ENCODE results near the gene GABRD. TPM values are rescaled to one million over a fixed set of nuclear protein-coding genes. Genes with fewer than 3 reads are reported as not detected.

GABRD gene
- total and polyA plus RNA-seq, 2 of the 13 experiments (the other 11 are each of a cell fraction or from before 2014, with no cell fraction given): not detected

DNA sequence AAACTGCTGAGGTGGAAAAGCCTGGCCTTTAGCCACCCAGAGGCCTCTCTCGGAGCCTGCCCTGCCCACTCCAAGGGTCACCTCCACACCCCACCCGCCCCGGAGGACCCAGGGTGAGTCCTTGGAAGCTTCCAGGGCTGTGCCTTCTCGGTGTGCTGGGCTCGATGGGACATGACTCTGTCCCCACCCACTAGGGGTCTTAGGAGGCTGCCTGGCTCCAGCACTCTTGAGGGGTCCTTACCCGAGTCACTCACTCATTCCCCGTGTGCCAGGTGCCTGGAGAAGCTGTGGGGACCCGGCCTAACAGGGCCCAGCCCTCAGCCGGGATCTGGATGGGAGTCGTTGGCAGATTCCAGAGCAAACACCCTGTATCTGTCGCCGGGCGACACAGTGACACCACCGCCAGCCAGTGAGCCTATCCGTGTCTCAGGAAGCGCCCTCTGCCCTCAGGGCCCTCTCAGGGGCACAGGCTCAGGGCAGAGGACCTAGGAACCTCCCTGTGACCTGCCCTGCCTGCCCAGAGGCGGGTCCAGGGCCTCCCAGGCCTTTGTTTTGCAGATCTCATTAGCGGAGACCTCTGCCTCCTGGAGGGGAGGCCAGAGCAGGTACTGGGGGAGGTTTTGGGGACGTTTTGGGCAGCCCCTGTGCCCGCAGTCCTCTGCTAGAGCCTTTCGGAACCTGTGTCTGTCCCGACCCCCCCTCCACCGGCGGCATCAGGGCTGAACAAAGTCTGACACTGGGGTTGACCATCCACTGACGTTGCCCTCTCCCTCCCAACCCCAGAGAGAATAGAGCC lies 28.0 kb downstream of the GABRD start (continued):
- TF ChIP-seq, protein P1, sequence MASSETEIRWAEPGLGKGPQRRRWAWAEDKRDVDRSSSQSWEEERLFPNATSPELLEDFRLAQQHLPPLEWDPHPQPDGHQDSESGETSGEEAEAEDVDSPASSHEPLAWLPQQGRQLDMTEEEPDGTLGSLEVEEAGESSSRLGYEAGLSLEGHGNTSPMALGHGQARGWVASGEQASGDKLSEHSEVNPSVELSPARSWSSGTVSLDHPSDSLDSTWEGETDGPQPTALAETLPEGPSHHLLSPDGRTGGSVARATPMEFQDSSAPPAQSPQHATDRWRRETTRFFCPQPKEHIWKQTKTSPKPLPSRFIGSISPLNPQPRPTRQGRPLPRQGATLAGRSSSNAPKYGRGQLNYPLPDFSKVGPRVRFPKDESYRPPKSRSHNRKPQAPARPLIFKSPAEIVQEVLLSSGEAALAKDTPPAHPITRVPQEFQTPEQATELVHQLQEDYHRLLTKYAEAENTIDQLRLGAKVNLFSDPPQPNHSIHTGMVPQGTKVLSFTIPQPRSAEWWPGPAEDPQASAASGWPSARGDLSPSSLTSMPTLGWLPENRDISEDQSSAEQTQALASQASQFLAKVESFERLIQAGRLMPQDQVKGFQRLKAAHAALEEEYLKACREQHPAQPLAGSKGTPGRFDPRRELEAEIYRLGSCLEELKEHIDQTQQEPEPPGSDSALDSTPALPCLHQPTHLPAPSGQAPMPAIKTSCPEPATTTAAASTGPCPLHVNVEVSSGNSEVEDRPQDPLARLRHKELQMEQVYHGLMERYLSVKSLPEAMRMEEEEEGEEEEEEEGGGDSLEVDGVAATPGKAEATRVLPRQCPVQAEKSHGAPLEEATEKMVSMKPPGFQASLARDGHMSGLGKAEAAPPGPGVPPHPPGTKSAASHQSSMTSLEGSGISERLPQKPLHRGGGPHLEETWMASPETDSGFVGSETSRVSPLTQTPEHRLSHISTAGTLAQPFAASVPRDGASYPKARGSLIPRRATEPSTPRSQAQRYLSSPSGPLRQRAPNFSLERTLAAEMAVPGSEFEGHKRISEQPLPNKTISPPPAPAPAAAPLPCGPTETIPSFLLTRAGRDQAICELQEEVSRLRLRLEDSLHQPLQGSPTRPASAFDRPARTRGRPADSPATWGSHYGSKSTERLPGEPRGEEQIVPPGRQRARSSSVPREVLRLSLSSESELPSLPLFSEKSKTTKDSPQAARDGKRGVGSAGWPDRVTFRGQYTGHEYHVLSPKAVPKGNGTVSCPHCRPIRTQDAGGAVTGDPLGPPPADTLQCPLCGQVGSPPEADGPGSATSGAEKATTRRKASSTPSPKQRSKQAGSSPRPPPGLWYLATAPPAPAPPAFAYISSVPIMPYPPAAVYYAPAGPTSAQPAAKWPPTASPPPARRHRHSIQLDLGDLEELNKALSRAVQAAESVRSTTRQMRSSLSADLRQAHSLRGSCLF (CRISPR knock-in tag; IDR thresholded peaks at IDR 0.05; ENCODE audit: borderline replicate concordance): no peak
- TF ChIP-seq ZNF260 (CRISPR knock-in tag; IDR thresholded peaks at IDR 0.05; ENCODE audit: borderline replicate concordance, low read depth) (no peak), DPF2 (CRISPR knock-in tag; IDR thresholded peaks at IDR 0.05; ENCODE audit: borderline replicate concordance, low read depth) (peak; percentile 30; the same call in 1 of the 2 replicates), ZSCAN29 (CRISPR knock-in tag; conservative IDR thresholded peaks at IDR 0.05) (no peak; the same call in 1 of the 2 replicates), NFYC (CRISPR knock-in tag; IDR thresholded peaks at IDR 0.05) (peak; percentile 28; the same call in 1 of the 2 replicates), DR1 (CRISPR knock-in tag; IDR thresholded peaks at IDR 0.05) (0 out of 2 replicates have a peak, but pooled peaks have one; percentile 33), CEBPG (CRISPR knock-in tag; IDR thresholded peaks at IDR 0.05) (no peak), ZNF782 (CRISPR knock-in tag; IDR thresholded peaks at IDR 0.05; ENCODE audit: borderline replicate concordance) (no peak), ZNF775 (CRISPR knock-in tag; IDR thresholded peaks at IDR 0.05; ENCODE audit: borderline replicate concordance) (no peak), ISL2 (CRISPR knock-in tag; IDR thresholded peaks at IDR 0.05) (no peak), NCOA1 (CRISPR knock-in tag; IDR thresholded peaks at IDR 0.05) (no peak), FOXK1 (CRISPR knock-in tag; IDR thresholded peaks at IDR 0.05; ENCODE audit: borderline replicate concordance, low read depth) (no peak), RBAK (CRISPR knock-in tag; IDR thresholded peaks at IDR 0.05) (no peak), ZNF629 (CRISPR knock-in tag; conservative IDR thresholded peaks at IDR 0.05) (0 out of 2 replicates have a peak, but pooled peaks have one; percentile 10), TBX2 (CRISPR knock-in tag; IDR thresholded peaks at IDR 0.05; ENCODE audit: borderline replicate concordance) (peak; percentile 50; the same call in 1 of the 2 replicates), KDM6A (CRISPR knock-in tag; IDR thresholded peaks at IDR 0.05; ENCODE audit: low read depth) (peak; percentile 32; the same call in 1 of the 2 replicates), SMAD9 (CRISPR knock-in tag; IDR thresholded peaks at IDR 0.05) (no peak), KDM5B (CRISPR knock-in tag; IDR thresholded peaks at IDR 0.05; ENCODE audit: borderline replicate concordance) (no peak), TAF1 (CRISPR knock-in tag; IDR thresholded peaks at IDR 0.05) (peak; percentile 39)
- TF ChIP-seq, protein P2, sequence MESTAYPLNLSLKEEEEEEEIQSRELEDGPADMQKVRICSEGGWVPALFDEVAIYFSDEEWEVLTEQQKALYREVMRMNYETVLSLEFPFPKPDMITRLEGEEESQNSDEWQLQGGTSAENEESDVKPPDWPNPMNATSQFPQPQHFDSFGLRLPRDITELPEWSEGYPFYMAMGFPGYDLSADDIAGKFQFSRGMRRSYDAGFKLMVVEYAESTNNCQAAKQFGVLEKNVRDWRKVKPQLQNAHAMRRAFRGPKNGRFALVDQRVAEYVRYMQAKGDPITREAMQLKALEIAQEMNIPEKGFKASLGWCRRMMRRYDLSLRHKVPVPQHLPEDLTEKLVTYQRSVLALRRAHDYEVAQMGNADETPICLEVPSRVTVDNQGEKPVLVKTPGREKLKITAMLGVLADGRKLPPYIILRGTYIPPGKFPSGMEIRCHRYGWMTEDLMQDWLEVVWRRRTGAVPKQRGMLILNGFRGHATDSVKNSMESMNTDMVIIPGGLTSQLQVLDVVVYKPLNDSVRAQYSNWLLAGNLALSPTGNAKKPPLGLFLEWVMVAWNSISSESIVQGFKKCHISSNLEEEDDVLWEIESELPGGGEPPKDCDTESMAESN (CRISPR knock-in tag; conservative IDR thresholded peaks at IDR 0.05): no peak; the same call in 1 of the 2 replicates
- TF ChIP-seq, protein P3, sequence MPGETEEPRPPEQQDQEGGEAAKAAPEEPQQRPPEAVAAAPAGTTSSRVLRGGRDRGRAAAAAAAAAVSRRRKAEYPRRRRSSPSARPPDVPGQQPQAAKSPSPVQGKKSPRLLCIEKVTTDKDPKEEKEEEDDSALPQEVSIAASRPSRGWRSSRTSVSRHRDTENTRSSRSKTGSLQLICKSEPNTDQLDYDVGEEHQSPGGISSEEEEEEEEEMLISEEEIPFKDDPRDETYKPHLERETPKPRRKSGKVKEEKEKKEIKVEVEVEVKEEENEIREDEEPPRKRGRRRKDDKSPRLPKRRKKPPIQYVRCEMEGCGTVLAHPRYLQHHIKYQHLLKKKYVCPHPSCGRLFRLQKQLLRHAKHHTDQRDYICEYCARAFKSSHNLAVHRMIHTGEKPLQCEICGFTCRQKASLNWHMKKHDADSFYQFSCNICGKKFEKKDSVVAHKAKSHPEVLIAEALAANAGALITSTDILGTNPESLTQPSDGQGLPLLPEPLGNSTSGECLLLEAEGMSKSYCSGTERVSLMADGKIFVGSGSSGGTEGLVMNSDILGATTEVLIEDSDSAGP (CRISPR knock-in tag; IDR thresholded peaks at IDR 0.05; ENCODE audit: borderline replicate concordance): 0 out of 2 replicates have a peak, but pooled peaks have one; percentile 11

Data from HepG2 (cell line).